CD8-positive, alpha-beta memory T cell (primary cell): ENCODE data around the gene ENOSF1. TPM values are rescaled to one million over a fixed set of nuclear protein-coding genes. Genes with fewer than 3 reads are reported as not detected.
"Not testable (repeated sequence)": the region's sequence is repeated elsewhere in the genome, so short reads cannot be mapped to it uniquely, and the experiment has no call there.

Experiments used
- CTCF ChIA-PET: fragments of 350-600 bp; sonication (Branson Sonifier 250); formaldehyde crosslinking; loops from one replicate; lab custom pipeline; 2021; ENCODE audit warnings: antibody characterized with exemption; lab: Charles Lee
- POLR2A ChIA-PET: fragments of 350-600 bp; sonication (Branson Sonifier 250); formaldehyde crosslinking; loops from one replicate; lab custom pipeline; 2021; ENCODE audit warnings: antibody characterized with exemption; lab: Charles Lee
- DNase-seq, 5 donors: peaks; one replicate each; pipeline versions ENCODE4 v3.0.0 to v3.0.0-alpha.2; 2020 to 2022; ENCODE audit warnings: mixed read lengths in 1 of 5
- H3K27ac ChIP-seq: one replicate; pipeline ENCODE4 v1.7.0; 2013; ENCODE audit warnings: low read depth, mild to moderate bottlenecking, low read length, moderate library complexity
- H3K27me3 ChIP-seq: 2 replicates; pipeline ENCODE4 v1.7.0; 2013; ENCODE audit warnings: low read length, mild to moderate bottlenecking; ENCODE audit not compliant: insufficient read depth, poor library complexity, severe bottlenecking
- H3K36me3 ChIP-seq: 2 replicates; pipeline ENCODE4 v1.7.0; 2013; ENCODE audit warnings: mild to moderate bottlenecking, low read length, moderate library complexity; ENCODE audit not compliant: insufficient read depth
- H3K4me1 ChIP-seq: 2 replicates; pipeline ENCODE4 v1.7.0; 2013; ENCODE audit warnings: mild to moderate bottlenecking, low read length, moderate library complexity; ENCODE audit not compliant: insufficient read depth
- H3K4me3 ChIP-seq: 2 replicates; pipeline ENCODE4 v1.7.0; 2013; ENCODE audit warnings: mild to moderate bottlenecking, low read length
- H3K9me3 ChIP-seq: 2 replicates; pipeline ENCODE4 v1.7.0; 2013; ENCODE audit warnings: mild to moderate bottlenecking, low read length
- H3K27ac Mint-ChIP-seq, 8 donors: one replicate each; pipeline ENCODE4 v1.8.0; 2020 to 2021; ENCODE audit warnings: mixed read lengths in 8 of 8, mild to moderate bottlenecking in 6 of 8, inconsistent platforms in 3 of 8, moderate library complexity in 3 of 8
- H3K27me3 Mint-ChIP-seq, 2 donors: one replicate each; pipeline ENCODE4 v1.8.0; 2020 to 2021; ENCODE audit warnings: mixed read lengths in 2 of 2, mild to moderate bottlenecking in 1 of 2, moderate library complexity in 1 of 2
- H3K36me3 Mint-ChIP-seq, 3 donors: one replicate each; pipeline ENCODE4 v1.8.0; 2020 to 2021; ENCODE audit warnings: mixed read lengths in 3 of 3, inconsistent platforms in 1 of 3, mild to moderate bottlenecking in 1 of 3
- H3K4me1 Mint-ChIP-seq, 3 donors: one replicate each; pipeline ENCODE4 v1.8.0; 2020 to 2021; ENCODE audit warnings: mixed read lengths in 3 of 3, inconsistent platforms in 1 of 3, mild to moderate bottlenecking in 1 of 3
- H3K4me3 Mint-ChIP-seq, 7 donors: one replicate each; pipeline ENCODE4 v1.8.0; 2020 to 2021; ENCODE audit warnings: mixed read lengths in 7 of 7, mild to moderate bottlenecking in 6 of 7, moderate library complexity in 4 of 7, inconsistent platforms in 2 of 7
- H3K9me3 Mint-ChIP-seq, 5 donors: one replicate each; pipeline ENCODE4 v1.8.0; 2020 to 2022; ENCODE audit warnings: mixed read lengths in 5 of 5, mild to moderate bottlenecking in 3 of 5, moderate library complexity in 2 of 5, inconsistent platforms in 1 of 5
- polyA plus RNA-seq: library from polyadenylated mRNA; unstranded; fragments of 300-500 nt; fragmentation: Illumina TruSeq; gene quantifications from one replicate; pipeline ENCODE4 v1.2.3, GENCODE V29; 2021
- total RNA-seq, 2 experiments: library from RNA; stranded (reverse); gene quantifications; one replicate each; pipeline ENCODE4 v1.2.3, GENCODE V29; 2021

Gene ENOSF1
- total and polyA plus RNA-seq, 3 experiments from 2014 or later = 13.2 to 50.8 (median 45.9) TPM

GRCh38 chr18:685438-685837 is 27.0 kb downstream of the ENOSF1 start:
- no peak for DNase-seq
- no peaks in the 10 kb centered on the region for H3K27me3 ChIP-seq
- H3K36me3 ChIP-seq = no peaks in the 10 kb centered on the region
- ChIA-PET CTCF (no interaction called here), POLR2A (no interaction called here)
- no peak overlapping the region for H3K4me3 Mint-ChIP-seq
- H3K27ac Mint-ChIP-seq = peak overlapping the region in 1 of 8 donors; percentile 47
- peaks cover 4 to 60% (median 14%) of the 10 kb centered on the region in 3 donors for H3K36me3 Mint-ChIP-seq
- no peaks in the 10 kb centered on the region for H3K9me3 ChIP-seq
- no peaks in the 10 kb centered on the region for H3K27me3 Mint-ChIP-seq
- H3K27ac ChIP-seq = no peak overlapping the region
- no peak overlapping the region for H3K4me3 ChIP-seq
- peaks cover 10 to 17% (median 13%) of the 10 kb centered on the region in 3 donors for H3K4me1 Mint-ChIP-seq
- H3K9me3 Mint-ChIP-seq = no peaks in the 10 kb centered on the region
- peaks cover 12% of the 10 kb centered on the region for H3K4me1 ChIP-seq

- POLR2A ChIA-PET = no interaction called here
- no peak overlapping the region for H3K4me3 Mint-ChIP-seq
- CTCF ChIA-PET = interaction anchor here (2.0 kb wide), 1 partner anchor 156 kb away, joined by 5 read pairs; no protein-coding TSS in a partner anchor
- Histone ChIP-seq H3K4me3 (no peak overlapping the region), H3K27ac (no peak overlapping the region), H3K9me3 (no peaks in the 10 kb centered on the region), H3K36me3 (peaks cover 7% of the 10 kb centered on the region), H3K27me3 (no peaks in the 10 kb centered on the region), H3K4me1 (peaks cover 12% of the 10 kb centered on the region)
- no peaks in the 10 kb centered on the region for H3K27me3 Mint-ChIP-seq
- no peak for DNase-seq
- peaks cover 4 to 66% (median 17%) of the 10 kb centered on the region in 3 donors for H3K36me3 Mint-ChIP-seq
- no peaks in the 10 kb centered on the region for H3K9me3 Mint-ChIP-seq
- H3K4me1 Mint-ChIP-seq = peaks cover 10 to 17% (median 13%) of the 10 kb centered on the region in 3 donors
- peak overlapping the region in 1 of 8 donors; percentile 38 for H3K27ac Mint-ChIP-seq
Measured at GRCh38 chr18:683531-683930, 28.9 kb downstream of the ENOSF1 start.

- Mint-ChIP-seq H3K9me3 (no peaks in the 10 kb centered on the region), H3K4me1 (peaks cover 10 to 17% (median 13%) of the 10 kb centered on the region in 3 donors), H3K36me3 (peaks cover 4 to 73% (median 17%) of the 10 kb centered on the region in 3 donors), H3K4me3 (no peak overlapping the region), H3K27ac (peak overlapping the region in 1 of 8 donors; percentile 40), H3K27me3 (no peaks in the 10 kb centered on the region)
- ChIA-PET POLR2A (no interaction called here), CTCF (interaction anchor here (2.0 kb wide), 1 partner anchor 156 kb away, joined by 5 read pairs; no protein-coding TSS in a partner anchor)
- Histone ChIP-seq H3K27me3 (no peaks in the 10 kb centered on the region), H3K9me3 (no peaks in the 10 kb centered on the region), H3K4me3 (no peak overlapping the region), H3K27ac (no peak overlapping the region), H3K36me3 (peaks cover 13% of the 10 kb centered on the region), H3K4me1 (peaks cover 12% of the 10 kb centered on the region)
- DNase-seq = no peak
Measured at GRCh38 chr18:682833-683232, 29.6 kb downstream of the ENOSF1 start.

- H3K27me3 ChIP-seq, H3K27ac ChIP-seq, POLR2A ChIA-PET, DNase-seq, H3K9me3 ChIP-seq, H3K4me3 ChIP-seq, H3K9me3 Mint-ChIP-seq, H3K27me3 Mint-ChIP-seq, H3K4me3 Mint-ChIP-seq: not testable (repeated sequence)
- peaks cover 10 to 17% (median 13%) of the 10 kb centered on the region in 3 donors for H3K4me1 Mint-ChIP-seq
- CTCF ChIA-PET = interaction anchor here (2.0 kb wide), 1 partner anchor 157 kb away, joined by 5 read pairs; no protein-coding TSS in a partner anchor
- peaks cover 12% of the 10 kb centered on the region for H3K4me1 ChIP-seq
- H3K27ac Mint-ChIP-seq = peak overlapping the region in 5 of 8 donors; percentile 2 to 88 (median 77)
- H3K36me3 ChIP-seq = peaks cover 13% of the 10 kb centered on the region
- H3K36me3 Mint-ChIP-seq = peaks cover 4 to 73% (median 17%) of the 10 kb centered on the region in 3 donors
Measured at GRCh38 chr18:682416-682815, 30.0 kb downstream of the ENOSF1 start.

GRCh38 chr18:681985-682384 is 30.4 kb downstream of the ENOSF1 start:
- Histone ChIP-seq H3K4me1 (peaks cover 12% of the 10 kb centered on the region), H3K27me3 (no peaks in the 10 kb centered on the region), H3K36me3 (peaks cover 13% of the 10 kb centered on the region), H3K9me3 (no peaks in the 10 kb centered on the region), H3K27ac (no peak overlapping the region), H3K4me3 (no peak overlapping the region)
- H3K36me3 Mint-ChIP-seq = peaks cover 4 to 72% (median 19%) of the 10 kb centered on the region in 3 donors
- peak overlapping the region; percentile 2 to 95 (median 70) for H3K27ac Mint-ChIP-seq
- CTCF ChIA-PET = interaction anchor here (2.0 kb wide), 1 partner anchor 157 kb away, joined by 5 read pairs; no protein-coding TSS in a partner anchor
- H3K27me3 Mint-ChIP-seq = no peaks in the 10 kb centered on the region
- no peaks in the 10 kb centered on the region for H3K9me3 Mint-ChIP-seq
- DNase-seq = peak in 3 of 5 donors; percentile 53 to 57 (median 54)
- peak overlapping the region in 3 of 7 donors; percentile 0 to 15 (median 0) for H3K4me3 Mint-ChIP-seq
- POLR2A ChIA-PET = no interaction called here
- peaks cover 10 to 17% (median 13%) of the 10 kb centered on the region in 3 donors for H3K4me1 Mint-ChIP-seq

- ChIA-PET CTCF (interaction anchor here (1.6 kb wide), 1 partner anchor 150 kb away, joined by 4 read pairs; no protein-coding TSS in a partner anchor), POLR2A (no interaction called here)
- Histone ChIP-seq H3K27me3 (no peaks in the 10 kb centered on the region), H3K36me3 (peaks cover 13% of the 10 kb centered on the region), H3K27ac (no peak overlapping the region), H3K4me1 (peaks cover 12% of the 10 kb centered on the region), H3K9me3 (no peaks in the 10 kb centered on the region), H3K4me3 (no peak overlapping the region)
- Mint-ChIP-seq H3K9me3 (no peaks in the 10 kb centered on the region), H3K27ac (peak overlapping the region in 3 of 8 donors; percentile 75 to 89 (median 87)), H3K36me3 (peaks cover 4 to 76% (median 18%) of the 10 kb centered on the region in 3 donors), H3K4me3 (no peak overlapping the region), H3K4me1 (peaks cover 10 to 17% (median 13%) of the 10 kb centered on the region in 3 donors), H3K27me3 (no peaks in the 10 kb centered on the region)
- no peak for DNase-seq
Measured at GRCh38 chr18:680392-680791, 32.0 kb downstream of the ENOSF1 start.

- peaks cover 10 to 17% (median 13%) of the 10 kb centered on the region in 3 donors for H3K4me1 Mint-ChIP-seq
- peak overlapping the region in 1 of 8 donors; percentile 35 for H3K27ac Mint-ChIP-seq
- Histone ChIP-seq H3K9me3 (no peaks in the 10 kb centered on the region), H3K4me1 (peaks cover 12% of the 10 kb centered on the region), H3K36me3 (peaks cover 13% of the 10 kb centered on the region), H3K27me3 (no peaks in the 10 kb centered on the region), H3K27ac (no peak overlapping the region), H3K4me3 (no peak overlapping the region)
- DNase-seq = no peak
- peaks cover 4 to 82% (median 18%) of the 10 kb centered on the region in 3 donors for H3K36me3 Mint-ChIP-seq
- H3K4me3 Mint-ChIP-seq = no peak overlapping the region
- ChIA-PET POLR2A (no interaction called here), CTCF (interaction anchor here (0.6 kb wide), 1 partner anchor 56 kb away, joined by 3 read pairs; no protein-coding TSS in a partner anchor)
- H3K9me3 Mint-ChIP-seq = no peaks in the 10 kb centered on the region
- H3K27me3 Mint-ChIP-seq = no peaks in the 10 kb centered on the region
Measured at GRCh38 chr18:679516-679915, 32.9 kb downstream of the ENOSF1 start.

GRCh38 chr18:678482-679182 is 33.8 kb downstream of the ENOSF1 start:
- no peaks in the 10 kb centered on the region for H3K27me3 ChIP-seq
- no peak for DNase-seq
- peaks cover 10 to 17% (median 13%) of the 10 kb centered on the region in 3 donors for H3K4me1 Mint-ChIP-seq
- POLR2A ChIA-PET = no interaction called here
- H3K36me3 Mint-ChIP-seq = peaks cover 4 to 84% (median 18%) of the 10 kb centered on the region in 3 donors
- H3K36me3 ChIP-seq = peaks cover 13% of the 10 kb centered on the region
- H3K27ac ChIP-seq = no peak overlapping the region
- no peak overlapping the region for H3K4me3 Mint-ChIP-seq
- CTCF ChIA-PET = no interaction called here
- no peaks in the 10 kb centered on the region for H3K9me3 ChIP-seq
- peak overlapping the region in 1 of 8 donors; percentile 38 for H3K27ac Mint-ChIP-seq
- peaks cover 12% of the 10 kb centered on the region for H3K4me1 ChIP-seq
- no peaks in the 10 kb centered on the region for H3K27me3 Mint-ChIP-seq
- H3K4me3 ChIP-seq = no peak overlapping the region
- H3K9me3 Mint-ChIP-seq = no peaks in the 10 kb centered on the region
